Measurements from ENCODE around the gene ASXL3.

The ASXL3 gene

GRCh38 chr18:33577685-33578517, at the start of gene ASXL3:
Gene ASXL3 (plus strand): TSS chr18:33578219. CDS start chr18:33578632, 413 bp downstream.
- no peak for DNase-seq

GRCh38 chr18:33532978-33533377, 45.0 kb upstream of the ASXL3 start:
- DNase-seq, result no peak

- no peak for DNase-seq
These were observed 41.1 kb upstream of the ASXL3 start for GRCh38 chr18:33536904-33537303.

GRCh38 chr18:33538418-33539042, 39.5 kb upstream of the ASXL3 start:
- DNase-seq, result no peak

GRCh38 chr18:33540392-33540791, 37.6 kb upstream of the ASXL3 start:
- no peak for DNase-seq

- no peak for DNase-seq
These were observed 36.7 kb upstream of the ASXL3 start for GRCh38 chr18:33541316-33541715.

GRCh38 chr18:33556846-33557245, 21.2 kb upstream of the ASXL3 start:
- no peak for DNase-seq

GRCh38 chr18:33557706-33558105, 20.3 kb upstream of the ASXL3 start:
- DNase-seq, result no peak

GRCh38 chr18:33558529-33558928, 19.5 kb upstream of the ASXL3 start:
- DNase-seq, result no peak

GRCh38 chr18:33560686-33561370, 17.2 kb upstream of the ASXL3 start:
- no peak for DNase-seq

GRCh38 chr18:33562741-33563140, 15.3 kb upstream of the ASXL3 start:
- DNase-seq, result no peak

- DNase-seq, result no peak
These were observed 10.3 kb upstream of the ASXL3 start for GRCh38 chr18:33567705-33568104.

- DNase-seq, result no peak
These were observed 5.8 kb upstream of the ASXL3 start for GRCh38 chr18:33571998-33572787.

- DNase-seq, result no peak
These were observed 4.8 kb upstream of the ASXL3 start for GRCh38 chr18:33573193-33573592.

GRCh38 chr18:33575451-33575850, 2.6 kb upstream of the ASXL3 start:
- no peak for DNase-seq

GRCh38 chr18:33576999-33577646, 896 bp upstream of the ASXL3 start:
- no peak for DNase-seq

- DNase-seq, result no peak
These were observed 714 bp downstream of the ASXL3 start for GRCh38 chr18:33578518-33579348.

- DNase-seq, result no peak
These were observed 1.6 kb downstream of the ASXL3 start for GRCh38 chr18:33579349-33580215.

- no peak for DNase-seq
These were observed 2.5 kb downstream of the ASXL3 start for GRCh38 chr18:33580546-33580945.

- DNase-seq, result no peak
These were observed 3.8 kb downstream of the ASXL3 start for GRCh38 chr18:33581856-33582255.

- no peak for DNase-seq
These were observed 5.9 kb downstream of the ASXL3 start for GRCh38 chr18:33583901-33584300.

Measured in cerebellar nuclear complex (tissue), 1 donor.